LNCaP clone FGC (cell line): ENCODE measurements around the gene CCR8.

Source experiments
- DNase-seq: peaks from one replicate; pipeline ENCODE4 v3.0.0-alpha.2; 2011; ENCODE audit warnings: low read depth
- H3K4me3 ChIP-seq: 2 replicates; pipeline ENCODE4 v1.5.1; 2011; ENCODE audit warnings: mild to moderate bottlenecking, low read depth, low read length, control low read depth
- CTCF ChIP-seq: IDR thresholded peaks from 2 replicates; pipeline ENCODE4 v1.5.1; 2012; ENCODE audit warnings: mild to moderate bottlenecking; ENCODE audit not compliant: control insufficient read depth, insufficient read depth; ENCODE audit errors: extremely low read depth

CCR8 gene

GRCh38 chr3:39338201-39338600 lies 8.7 kb downstream of the CCR8 start:
- no peak for DNase-seq
- no peak overlapping the region for H3K4me3 ChIP-seq
- TF ChIP-seq CTCF = no peak

DNA sequence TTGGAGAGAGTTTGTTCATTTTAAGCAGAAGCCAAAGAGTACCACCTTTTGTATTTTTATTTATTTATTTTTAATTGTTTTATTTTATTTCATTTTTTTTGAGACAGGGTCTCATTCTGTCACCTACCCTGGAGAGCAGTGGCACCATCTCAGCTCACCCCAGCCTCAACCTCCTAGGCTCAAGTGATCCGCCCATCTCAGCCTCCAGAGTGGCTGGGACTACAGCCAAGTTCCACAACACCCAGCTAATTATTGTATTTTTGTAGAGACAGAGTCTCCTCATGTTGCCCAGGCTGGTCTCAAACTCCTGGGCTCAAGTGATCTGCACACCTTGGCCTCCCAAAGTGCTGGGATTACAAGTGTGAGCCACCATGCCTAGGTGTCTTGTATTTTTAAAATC lies 9.6 kb downstream of the CCR8 start:
- TF ChIP-seq CTCF = no peak
- DNase-seq = no peak

DNA sequence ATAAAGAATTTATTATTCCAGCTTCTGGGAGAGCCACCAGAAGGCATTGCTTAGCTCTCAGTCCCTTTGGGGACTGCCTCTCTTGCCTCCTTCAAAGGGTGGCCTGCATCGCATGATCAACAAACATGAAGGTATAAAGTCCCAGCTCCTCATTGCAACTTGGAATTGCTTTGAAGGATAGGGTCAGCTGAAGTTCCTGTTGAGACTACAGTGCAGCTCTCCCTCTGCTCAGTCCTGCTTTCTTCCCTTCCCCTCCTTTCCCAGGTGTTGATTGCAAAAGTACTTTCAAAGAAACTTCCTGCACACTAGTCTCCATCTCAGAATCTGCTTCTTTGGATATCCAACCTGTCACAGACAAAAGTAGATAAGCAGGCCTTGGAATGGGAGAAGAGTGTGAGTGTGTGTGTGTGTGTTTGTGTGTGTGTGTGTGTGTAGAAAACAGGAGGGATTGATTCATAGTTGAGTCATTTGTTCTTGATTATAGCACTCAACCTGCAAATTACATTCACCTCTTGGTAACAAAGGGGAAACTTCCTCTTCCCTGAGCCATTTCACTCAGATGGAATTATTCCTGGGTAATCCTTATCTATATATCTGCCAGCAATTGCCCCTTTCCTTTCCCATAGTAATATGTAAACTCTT lies 13.7 kb downstream of the CCR8 start:
- no peak for DNase-seq
- no peak for TF ChIP-seq CTCF
- H3K4me3 ChIP-seq = no peak overlapping the region

More for the DNA sequence above, 9.6 kb downstream of the CCR8 start:
- no peak overlapping the region for H3K4me3 ChIP-seq

GRCh38 chr3:39343760-39344159 lies 14.3 kb downstream of the CCR8 start:
- no peak for TF ChIP-seq CTCF
- DNase-seq = no peak
- no peak overlapping the region for H3K4me3 ChIP-seq

DNA sequence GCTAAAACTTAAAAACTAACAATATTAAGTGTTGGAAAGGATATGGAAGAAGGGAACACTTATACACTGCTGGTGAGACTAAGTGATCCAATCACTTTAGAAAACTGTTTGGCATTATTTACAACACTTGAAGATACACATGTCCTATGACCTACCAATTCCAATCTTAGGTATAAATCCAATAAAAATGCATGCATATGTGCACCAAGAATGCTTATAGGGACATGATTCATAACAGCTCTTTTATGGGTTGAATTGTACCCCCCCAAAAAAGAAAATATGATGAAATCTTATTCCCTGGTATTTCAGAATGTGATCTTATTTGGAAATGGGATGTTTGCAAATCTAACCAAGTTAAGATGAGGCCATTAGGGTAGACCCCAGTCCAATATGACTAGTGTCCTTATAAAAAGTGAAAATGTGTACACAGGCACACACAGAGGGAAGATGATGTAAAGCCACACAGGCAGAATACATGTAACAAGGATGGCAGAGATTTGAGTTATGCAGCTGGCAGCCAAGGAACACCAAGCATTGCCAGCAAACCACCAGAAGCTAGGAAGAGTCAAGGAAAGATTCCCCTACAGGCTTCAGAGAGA lies 15.3 kb downstream of the CCR8 start:
- no peak overlapping the region for H3K4me3 ChIP-seq
- DNase-seq = no peak
- no peak for TF ChIP-seq CTCF

- no peak for DNase-seq
- H3K4me3 ChIP-seq = no peak overlapping the region
- no peak for TF ChIP-seq CTCF
These were observed 17.5 kb downstream of the CCR8 start for GRCh38 chr3:39346785-39347585.

GRCh38 chr3:39347586-39347876 lies 18.0 kb downstream of the CCR8 start:
- no peak overlapping the region for H3K4me3 ChIP-seq
- no peak for DNase-seq
- TF ChIP-seq CTCF = no peak
